K562 (cell line): Measurements from ENCODE around the gene SFT2D2.

ENCODE experiments used
- CTCF ChIP-seq, 3 experiments: IDR thresholded peaks in 2 of 3; conservative IDR thresholded peaks in 1 of 3; 2 replicates each; pipeline ENCODE4 v1.5.1; 2011 to 2012; ENCODE audit warnings: low read length in 3 of 3, mild to moderate bottlenecking in 3 of 3, control low read depth in 2 of 3, improper control_type of control experiment in 1 of 3, inconsistent platforms in 1 of 3, low read depth in 1 of 3, mixed read lengths in 1 of 3, moderate library complexity in 1 of 3; ENCODE audit not compliant: insufficient read depth in 2 of 3
- ELK3 ChIP-seq: fragments of 450-650 bp; formaldehyde crosslinking; IDR thresholded peaks from 2 replicates; pipeline ENCODE4 v1.4.0; 2020; ENCODE audit warnings: mild to moderate bottlenecking
- HDAC2 ChIP-seq: fragments of 450-650 bp; IDR thresholded peaks from 2 replicates; pipeline ENCODE4 v1.6.1; 2016; ENCODE audit warnings: mild to moderate bottlenecking
- IFI16 ChIP-seq: fragments of 250-450 bp; sonication (Bioruptor Pico); IDR thresholded peaks from 2 replicates; pipeline ENCODE4 v2.1.2; 2022; ENCODE audit warnings: mild to moderate bottlenecking, inconsistent platforms
- PREB ChIP-seq: sonication (generic); formaldehyde crosslinking; IDR thresholded peaks from 2 replicates; pipeline ENCODE4 v1.8.1; 2023; ENCODE audit warnings: mild to moderate bottlenecking, missing genetic modification reagents
- STAT5A ChIP-seq: IDR thresholded peaks from 2 replicates; pipeline ENCODE4 v1.6.1; 2012; ENCODE audit warnings: low read length, inconsistent platforms, borderline replicate concordance
- TCF7L2 ChIP-seq: fragments of 150-350 bp; IDR thresholded peaks from 2 replicates; pipeline ENCODE4 v1.6.1; 2016; ENCODE audit warnings: low read depth, mild to moderate bottlenecking, low read length, moderate library complexity
- ZFP36 ChIP-seq: fragments of 150-350 bp; IDR thresholded peaks from 2 replicates; pipeline ENCODE4 v1.6.1; 2018; ENCODE audit warnings: low read length, low read depth; ENCODE audit not compliant: partially characterized antibody
- ZNF133 ChIP-seq: fragments of 250-450 bp; sonication (Bioruptor Pico); IDR thresholded peaks from 2 replicates; pipeline ENCODE4 v1.4.0; 2020; ENCODE audit warnings: mild to moderate bottlenecking
- ZNF780A ChIP-seq: fragments of 250-450 bp; sonication (Bioruptor Pico); IDR thresholded peaks from 2 replicates; pipeline ENCODE4 v1.5.0; 2021; ENCODE audit warnings: mild to moderate bottlenecking

GRCh38 chr1:168301664-168302320 lies 76.0 kb downstream of the SFT2D2 start:
- TF ChIP-seq ZFP36: no peak
- no peak for TF ChIP-seq CTCF (IDR thresholded peaks at IDR 0.05 in 2 of 3, conservative IDR thresholded peaks at IDR 0.05 in 1 of 3; ENCODE audit: insufficient read depth in 2 of 3, low read depth in 1 of 3, low read length in 3 of 3)
- no peak for TF ChIP-seq ZNF133 (CRISPR knock-in tag)
- no peak for TF ChIP-seq STAT5A
- TF ChIP-seq ELK3 (CRISPR knock-in tag): no peak
- TF ChIP-seq TCF7L2: no peak
- no peak for TF ChIP-seq IFI16 (CRISPR knock-in tag)
- TF ChIP-seq PREB (CRISPR knock-in tag): no peak
- TF ChIP-seq HDAC2: no peak
- no peak for TF ChIP-seq ZNF780A
